ENCODE measurements around the gene ABRACL.

ABRACL gene

DNA sequence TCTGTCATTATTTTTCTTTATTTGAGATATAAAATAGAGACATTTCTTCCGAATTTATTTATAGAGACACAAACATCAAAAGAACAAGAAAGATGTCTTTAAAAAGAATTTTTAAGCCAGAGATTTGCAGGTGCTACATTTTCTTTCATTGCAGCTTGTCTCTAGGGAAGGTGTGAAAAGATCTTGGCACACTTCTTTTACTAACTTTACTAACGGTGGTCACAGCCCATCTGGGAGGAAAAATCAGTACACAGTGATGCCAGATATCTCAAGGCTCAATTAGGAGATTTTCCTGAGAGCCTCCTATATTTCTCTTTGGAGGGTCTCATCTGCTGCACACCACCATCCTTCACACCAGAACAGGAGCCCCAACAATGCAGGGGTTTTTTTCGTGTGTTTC is 29.5 kb downstream of the ABRACL start:
- FAIRE-seq = no peak

DNA sequence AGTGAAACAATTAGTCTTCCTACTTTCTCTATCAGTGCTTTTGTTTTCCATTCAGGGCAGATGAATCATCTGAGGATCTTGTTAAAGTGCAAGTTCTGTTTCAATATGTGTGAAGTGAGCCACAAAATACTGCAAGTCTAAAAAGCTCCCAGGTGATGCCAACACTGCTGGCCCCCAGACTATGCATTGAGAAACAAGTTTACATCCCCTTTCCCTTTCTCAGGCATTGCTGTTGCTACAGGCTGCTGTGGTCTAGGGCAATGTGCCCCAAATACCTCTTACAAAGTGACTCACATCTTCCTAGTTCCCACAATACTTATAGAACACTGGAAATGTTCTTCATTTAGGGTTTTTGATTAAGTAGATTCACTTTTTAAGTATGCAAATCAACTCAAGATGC is 31.8 kb downstream of the ABRACL start:
- FAIRE-seq = no peak

DNA sequence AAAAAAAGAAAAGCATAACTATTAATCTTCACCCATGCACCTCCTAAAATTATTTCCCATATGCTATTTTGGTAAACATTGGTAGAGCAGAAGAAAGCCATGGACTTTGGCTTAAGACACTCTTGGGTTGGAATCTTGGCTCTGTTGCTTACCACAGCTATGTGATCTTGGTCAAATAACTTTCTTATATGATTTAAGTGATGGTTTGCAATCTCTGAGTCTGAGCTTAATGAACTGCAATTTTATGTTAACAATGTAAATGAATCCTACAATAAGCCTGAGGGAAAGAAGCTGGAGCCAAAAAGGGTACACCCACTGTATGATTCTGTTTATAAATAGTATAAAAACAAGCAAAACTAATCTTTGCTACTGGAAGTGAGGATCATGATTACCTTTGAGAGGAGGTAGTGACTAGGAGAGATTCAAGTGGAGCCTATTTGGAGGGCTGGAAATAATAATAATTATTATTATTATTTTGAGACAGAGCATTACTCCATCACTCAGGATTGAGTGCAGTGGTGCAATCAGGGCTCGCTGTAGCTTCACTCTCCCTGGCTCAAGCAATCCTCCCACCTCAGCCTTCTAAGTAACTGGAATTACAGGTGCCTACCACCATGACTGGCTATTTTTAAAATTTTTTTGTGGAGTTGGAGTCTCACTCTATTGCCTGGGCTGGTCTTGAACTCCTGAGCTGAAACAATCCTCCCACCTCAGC is 34.5 kb downstream of the ABRACL start:
- FAIRE-seq = no peak

DNA sequence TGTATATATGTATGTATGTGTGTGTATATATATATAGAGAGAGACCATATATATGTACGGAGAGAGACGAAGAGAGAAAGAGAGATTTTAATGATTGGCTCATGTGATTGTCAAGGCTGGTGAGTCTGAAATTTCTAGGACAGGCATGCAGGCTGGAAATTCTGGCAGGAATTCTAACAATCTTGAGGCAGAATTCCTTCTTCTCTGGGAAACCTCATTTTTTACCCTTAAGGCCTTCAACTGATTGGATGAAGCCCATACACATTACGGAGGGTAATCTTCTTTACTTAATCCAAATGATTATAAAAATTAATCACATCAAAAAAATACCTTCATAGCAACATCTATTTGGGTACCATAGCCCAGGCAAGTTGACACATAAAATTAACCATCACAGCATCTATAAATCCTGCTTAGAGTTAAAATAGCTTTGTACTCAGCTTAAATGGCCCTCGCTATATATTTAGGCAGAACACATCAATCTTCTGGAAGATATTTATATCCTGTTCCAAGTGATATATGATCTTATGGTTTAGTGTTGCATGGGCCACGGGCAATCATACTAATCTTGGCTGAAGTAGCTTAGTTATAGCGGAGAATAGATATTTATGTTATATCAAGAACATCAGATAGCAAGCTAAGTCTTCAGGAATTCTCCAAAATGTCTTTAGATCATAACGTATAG is 36.6 kb downstream of the ABRACL start:
- no peak for FAIRE-seq

DNA sequence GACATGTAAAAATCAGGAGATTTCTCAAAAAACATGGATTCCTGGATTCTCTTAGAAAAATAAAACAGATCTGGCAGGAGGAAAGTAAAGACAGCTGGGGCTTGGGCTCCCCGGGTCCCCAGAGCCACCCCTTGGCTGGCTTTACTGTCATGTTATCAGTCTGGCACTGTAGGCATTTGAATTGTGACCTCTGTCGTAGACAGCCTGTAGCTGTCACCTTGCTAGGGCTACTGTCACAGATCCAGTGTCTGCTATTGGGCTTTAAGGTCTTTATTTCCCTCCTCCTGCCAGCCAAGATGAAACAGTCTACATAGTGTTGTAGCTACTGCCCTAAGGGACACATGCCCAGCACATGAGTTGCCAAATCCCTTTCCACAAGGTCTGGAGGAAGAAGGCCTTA is 37.5 kb downstream of the ABRACL start:
- no peak for FAIRE-seq

DNA sequence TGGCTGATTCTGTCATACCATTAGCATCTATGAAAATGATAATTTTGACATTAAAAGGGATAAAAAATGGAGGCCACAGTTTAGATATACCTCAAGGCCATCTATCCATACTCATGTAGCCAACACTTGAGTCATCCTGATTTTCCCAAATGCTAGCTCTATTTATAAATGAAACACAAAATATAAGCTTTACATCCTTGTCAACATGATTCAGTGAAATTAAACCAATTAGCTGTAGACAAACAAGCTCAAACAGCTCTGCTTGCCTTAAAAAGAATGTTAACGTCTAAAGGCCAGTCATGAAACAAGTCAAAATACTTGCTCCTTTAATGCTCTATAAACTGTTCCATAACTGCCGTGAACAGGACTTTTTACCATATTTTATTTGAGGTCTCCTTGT is 40.3 kb downstream of the ABRACL start:
- no peak for FAIRE-seq

DNA sequence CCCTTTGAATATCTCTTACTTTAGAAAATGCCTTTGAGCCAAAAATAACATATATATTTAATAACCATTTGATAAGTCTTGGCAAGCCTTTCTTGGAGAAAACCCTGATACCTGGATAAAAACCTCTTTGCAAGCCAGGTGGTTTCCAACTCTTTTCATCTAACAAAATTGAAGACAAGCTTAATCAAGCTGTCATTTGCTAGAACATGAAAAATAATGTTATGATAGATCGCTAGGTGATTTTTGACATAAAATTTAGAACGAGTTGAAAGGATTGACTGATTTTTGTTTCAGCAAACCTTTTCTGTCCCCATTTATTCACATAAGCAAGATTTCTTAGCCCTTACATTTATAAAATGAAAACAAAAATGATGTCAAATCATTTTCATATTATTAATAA is 44.6 kb downstream of the ABRACL start:
- FAIRE-seq = no peak

DNA sequence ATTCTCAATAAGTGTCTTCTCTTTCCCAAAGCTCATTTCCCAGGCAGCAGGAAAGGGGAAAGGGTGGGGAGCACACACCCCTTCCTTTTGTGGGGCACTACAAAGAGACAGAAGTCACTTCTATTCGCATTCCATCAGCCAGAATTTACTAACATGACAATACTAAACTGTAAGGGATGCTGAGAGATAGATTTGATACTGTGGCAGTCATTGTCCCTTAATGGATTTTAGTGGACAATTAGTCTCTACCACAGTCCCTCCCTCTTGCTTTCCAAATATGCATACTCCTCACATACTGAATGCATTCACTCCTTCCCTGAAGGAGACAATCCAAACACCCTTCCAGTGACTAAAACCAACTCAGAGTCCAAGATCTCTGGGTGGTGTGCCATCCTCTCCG is 50.5 kb downstream of the ABRACL start:
- FAIRE-seq = no peak

DNA sequence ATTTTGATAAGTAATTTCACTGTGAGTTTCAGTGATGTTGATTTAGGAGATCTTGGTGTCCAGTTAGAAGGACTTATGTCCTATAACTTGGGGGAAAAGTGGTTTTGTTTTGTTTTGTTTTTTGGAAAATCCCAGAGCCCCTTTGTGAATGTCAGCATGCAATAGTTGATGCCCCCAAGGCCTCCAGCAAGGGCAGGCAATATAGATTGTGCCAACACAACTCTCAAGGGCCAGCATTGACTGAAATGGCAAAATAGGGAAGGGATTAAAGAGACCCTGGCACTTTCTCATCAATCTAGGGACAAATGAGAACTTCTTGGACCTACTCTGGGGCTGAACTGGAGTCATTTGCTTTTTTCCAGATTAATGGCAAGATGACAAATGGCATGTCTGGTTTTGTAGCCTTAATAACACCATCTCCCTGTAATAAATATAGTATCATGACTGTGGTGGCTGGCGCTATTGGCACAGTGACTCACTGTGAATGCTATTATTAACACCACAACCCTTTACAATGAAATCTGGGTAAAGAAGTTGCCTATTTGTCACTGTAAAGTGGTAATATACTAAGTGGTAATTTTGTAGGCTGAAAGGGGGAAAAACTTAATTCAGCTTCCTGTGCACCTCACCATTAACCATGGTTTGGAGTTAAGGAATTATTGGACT is 51.8 kb downstream of the ABRACL start:
- FAIRE-seq = no peak

DNA sequence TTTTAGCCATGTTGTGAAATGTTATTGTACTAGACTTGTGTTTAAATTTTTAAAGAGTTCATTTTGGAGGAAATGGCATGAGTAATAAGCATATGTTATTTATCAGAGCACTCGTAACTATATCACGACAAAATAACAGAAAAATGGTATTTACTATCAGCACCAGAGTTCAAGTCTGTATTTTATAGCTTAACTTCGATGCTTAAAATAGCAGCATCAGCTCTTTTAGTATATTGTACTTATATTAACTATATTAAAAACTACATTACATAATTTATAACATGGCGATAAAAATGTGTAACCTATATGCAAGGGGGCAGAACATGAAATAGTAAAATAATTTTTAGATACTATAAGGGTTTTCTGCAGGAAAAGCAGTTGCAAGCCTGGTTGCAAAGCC is 52.9 kb downstream of the ABRACL start:
- no peak for FAIRE-seq

DNA sequence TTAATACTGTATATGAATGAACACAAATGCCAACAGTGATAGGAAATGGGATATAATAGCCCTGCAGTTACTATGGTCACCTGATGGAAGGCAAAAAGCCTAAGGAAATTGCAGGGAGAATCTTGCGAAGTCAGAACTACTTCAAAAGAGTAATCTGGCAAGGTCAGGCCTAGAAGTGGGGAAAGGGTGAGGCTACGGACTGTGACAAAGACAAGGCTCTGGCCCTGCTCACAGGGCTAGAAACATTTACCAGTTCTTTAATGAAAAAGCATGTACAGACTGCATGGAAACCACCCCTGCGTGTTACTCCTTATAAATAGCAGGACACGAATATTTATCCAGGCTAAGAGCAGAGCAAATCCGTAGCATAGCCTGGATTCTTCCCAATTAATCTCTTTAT is 53.8 kb downstream of the ABRACL start:
- no peak for FAIRE-seq

DNA sequence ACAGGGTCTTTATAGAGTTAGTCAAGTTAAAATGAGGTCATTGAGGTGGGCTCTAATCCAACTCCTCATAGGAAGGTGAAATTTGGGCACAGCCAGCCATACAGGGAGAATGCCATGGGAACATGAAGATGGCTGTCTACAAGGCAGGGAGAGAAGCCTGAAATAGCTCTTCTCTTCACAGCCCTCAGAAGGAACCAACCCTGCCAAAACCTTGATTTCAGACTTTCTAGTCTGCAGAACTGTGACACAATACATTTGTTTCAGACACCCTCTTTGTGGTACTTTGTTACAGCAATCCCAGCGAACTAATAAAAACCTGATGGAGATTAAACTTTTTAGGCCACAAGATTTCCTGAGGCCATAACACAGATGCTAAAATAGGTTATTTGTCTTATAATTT is 63.3 kb downstream of the ABRACL start:
- FAIRE-seq = no peak
